HG03378 (cell line): ENCODE measurements around the gene SP7.
"Not testable (repeated sequence)": the region's sequence is repeated elsewhere in the genome, so short reads cannot be mapped to it uniquely, and the experiment has no call there.

Experiments used
- ATAC-seq: cut with Tn5 transposase; IDR thresholded peaks from one replicate; pipeline ENCODE4 v1.9.1; 2021; ENCODE audit warnings: mild to moderate bottlenecking, moderate library complexity; ENCODE audit not compliant: unreplicated experiment

Gene SP7

DNA sequence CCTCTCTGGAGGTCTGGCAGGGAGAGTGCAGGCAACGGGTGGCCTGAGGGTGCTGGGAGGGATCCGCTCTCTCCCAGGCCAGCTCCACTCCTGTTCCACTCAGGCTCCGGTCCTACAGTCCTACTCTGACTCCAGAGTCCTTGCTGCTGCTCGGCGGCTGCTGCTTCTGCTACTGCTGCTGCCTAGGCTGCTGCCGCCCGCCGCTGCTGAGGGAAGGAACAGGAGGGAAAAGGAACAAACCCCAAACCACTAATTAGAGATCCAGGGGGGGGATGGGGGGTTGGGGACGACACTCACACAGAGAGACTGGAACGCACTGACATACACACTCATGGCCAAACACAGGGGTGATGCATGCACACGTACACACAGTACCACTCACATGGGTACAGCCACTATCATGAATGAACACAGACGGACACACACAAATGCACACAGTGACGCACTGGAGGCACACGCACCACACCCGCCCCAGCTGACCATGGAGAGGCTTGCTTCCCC is at the start of gene SP7:
SP7 (minus strand) TSS at position 174 of the 501 bp plus-strand sequence. CDS start 708 bp downstream, outside the sequence.
- no peak for ATAC-seq

DNA sequence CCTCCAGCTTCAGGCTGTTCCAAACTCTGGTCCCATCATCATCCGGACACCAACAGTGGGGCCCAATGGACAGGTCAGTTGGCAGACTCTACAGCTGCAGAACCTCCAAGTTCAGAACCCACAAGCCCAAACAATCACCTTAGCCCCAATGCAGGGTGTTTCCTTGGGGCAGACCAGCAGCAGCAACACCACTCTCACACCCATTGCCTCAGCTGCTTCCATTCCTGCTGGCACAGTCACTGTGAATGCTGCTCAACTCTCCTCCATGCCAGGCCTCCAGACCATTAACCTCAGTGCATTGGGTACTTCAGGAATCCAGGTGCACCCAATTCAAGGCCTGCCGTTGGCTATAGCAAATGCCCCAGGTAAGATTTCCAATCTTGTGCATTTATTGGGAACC is 47.1 kb upstream of the SP7 start:
- no peak for ATAC-seq

DNA sequence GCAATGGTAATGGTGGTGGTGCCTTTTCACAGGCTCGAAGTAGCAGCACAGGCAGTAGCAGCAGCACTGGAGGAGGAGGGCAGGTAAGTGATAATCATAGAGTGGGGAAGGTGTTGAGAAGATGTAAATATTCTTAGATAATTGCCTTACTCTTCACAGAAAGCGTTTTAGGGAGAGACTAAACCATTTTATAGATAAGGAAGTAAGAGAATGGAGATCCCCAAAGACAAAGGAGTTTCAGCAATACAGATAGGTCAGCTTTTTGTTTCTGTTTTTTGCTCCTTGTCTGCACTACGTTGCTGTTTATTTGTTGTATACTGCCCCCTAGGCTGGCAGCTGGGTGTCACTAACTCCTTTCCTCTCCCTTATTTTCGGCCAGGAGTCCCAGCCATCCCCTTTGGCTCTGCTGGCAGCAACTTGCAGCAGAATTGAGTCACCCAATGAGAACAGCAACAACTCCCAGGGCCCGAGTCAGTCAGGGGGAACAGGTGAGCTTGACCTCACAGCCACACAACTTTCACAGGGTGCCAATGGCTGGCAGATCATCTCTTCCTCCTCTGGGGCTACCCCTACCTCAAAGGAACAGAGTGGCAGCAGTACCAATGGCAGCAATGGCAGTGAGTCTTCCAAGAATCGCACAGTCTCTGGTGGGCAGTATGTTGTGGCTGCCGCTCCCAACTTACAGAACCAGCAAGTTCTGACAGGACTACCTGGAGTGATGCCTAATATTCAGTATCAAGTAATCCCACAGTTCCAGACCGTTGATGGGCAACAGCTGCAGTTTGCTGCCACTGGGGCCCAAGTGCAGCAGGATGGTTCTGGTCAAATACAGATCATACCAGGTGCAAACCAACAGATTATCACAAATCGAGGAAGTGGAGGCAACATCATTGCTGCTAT is 45.8 kb upstream of the SP7 start:
- no peak for ATAC-seq

DNA sequence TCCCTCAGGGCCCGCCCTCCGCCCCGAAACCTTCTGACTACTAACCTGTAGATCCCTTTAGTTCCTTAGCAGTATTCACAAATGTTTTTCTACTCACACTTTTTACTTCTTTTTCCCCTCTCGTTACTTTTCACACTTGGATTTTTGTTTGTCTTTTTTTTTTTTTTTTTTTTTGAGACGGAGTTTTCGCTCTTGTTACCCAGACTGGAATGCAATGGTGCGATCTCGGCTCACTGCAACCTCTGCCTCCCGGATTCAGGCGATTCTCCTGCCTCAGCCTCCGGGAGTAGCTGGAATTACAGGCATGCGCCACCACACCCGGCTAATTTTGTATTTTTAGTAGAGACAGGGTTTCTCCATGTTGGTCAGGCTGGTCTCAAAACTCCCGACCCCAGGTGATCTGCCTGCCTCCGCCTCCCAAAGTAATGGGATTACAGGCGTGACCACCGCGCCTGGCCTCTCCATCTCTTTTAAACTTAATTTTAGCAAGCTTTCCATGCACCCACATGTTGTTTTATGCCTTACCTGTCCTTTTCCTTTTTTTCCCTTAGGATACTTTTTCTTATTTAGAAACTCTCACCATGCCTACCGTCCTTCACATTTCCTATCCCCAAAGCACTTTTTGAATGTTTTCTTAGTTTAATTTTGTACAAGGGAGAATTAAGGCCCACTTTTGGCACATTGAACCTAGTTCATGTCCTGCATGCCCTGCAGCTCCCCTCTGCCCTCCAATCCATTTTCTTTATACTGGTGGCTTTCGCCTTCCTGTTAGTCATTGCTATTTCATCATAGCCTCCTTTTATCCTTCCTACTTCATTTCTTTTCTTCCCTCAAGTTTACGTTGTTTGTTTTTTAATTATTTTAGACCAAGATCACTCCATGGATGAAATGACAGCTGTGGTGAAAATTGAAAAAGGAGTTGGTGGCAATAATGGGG is 44.9 kb upstream of the SP7 start:
- ATAC-seq: no peak

DNA sequence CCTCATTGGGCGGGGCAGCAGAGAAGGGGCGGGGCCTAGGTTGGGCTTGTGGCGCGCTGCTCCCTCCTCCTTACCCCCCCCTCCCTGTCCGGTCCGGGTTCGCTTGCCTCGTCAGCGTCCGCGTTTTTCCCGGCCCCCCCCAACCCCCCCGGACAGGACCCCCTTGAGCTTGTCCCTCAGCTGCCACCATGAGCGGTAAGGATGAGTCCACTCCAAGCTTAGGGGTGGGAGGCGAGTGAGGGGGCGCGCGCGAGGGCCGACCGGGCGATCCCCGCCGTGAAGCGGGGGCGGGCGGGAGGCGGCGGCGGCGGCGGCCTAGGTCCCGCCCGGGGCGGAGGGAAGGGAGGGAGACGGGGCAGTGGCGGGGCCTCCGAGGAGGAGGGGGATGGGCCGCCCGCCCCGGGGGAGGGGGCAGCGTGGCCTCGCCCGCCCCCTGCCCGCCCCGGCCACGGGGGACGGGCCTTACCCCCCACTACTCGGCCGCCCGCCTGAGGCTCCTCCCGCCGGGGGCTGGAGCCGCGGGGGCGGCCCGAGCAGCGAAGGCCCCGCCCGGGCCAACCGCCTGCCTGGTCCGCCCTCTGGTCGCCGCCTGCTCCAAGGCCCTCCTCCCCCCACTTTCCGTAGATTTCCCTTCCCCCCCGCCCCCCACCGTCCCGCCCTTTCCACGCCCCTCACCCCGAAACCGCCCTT is 44.1 kb upstream of the SP7 start, which contains the start of gene SP1:
SP1 (plus strand) TSS at position 73 of the 690 bp plus-strand sequence; CDS start at position 189, 116 bp downstream.
- ATAC-seq: no peak

DNA sequence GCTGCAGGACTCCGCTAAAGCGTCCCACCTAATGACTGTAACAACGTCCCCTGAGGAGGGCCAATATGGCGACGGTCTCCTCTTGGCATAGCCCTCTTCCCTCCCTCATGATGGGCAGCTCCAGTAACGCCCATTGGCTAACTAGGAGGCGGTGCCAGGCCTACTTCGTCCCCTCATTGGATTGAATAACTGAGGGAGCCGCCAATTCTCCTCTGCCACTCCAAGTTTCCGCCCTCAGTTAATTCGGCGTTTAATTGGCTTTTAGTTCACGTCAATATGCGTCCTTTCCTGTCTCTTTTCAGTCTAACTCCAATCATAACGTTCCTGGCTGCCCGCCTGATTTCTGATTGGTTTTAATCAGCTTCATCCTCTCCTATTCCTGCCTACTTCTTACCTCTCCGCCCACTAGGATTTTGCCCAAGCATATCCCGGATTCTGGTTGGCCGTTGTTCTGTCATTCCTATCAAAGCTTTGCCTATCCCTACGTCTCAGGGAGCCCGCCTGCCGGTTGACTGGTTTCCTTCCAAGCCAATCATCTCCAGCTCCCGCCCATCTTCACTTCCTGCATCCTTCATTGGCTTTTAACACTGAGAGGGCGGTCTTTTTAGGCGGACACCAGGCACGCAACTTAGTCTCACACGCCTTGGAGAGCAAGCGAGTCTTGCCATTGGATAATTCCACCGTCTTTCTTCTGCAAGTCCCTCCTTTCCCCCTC is 43.4 kb upstream of the SP7 start:
- peak; percentile 77 for ATAC-seq

DNA sequence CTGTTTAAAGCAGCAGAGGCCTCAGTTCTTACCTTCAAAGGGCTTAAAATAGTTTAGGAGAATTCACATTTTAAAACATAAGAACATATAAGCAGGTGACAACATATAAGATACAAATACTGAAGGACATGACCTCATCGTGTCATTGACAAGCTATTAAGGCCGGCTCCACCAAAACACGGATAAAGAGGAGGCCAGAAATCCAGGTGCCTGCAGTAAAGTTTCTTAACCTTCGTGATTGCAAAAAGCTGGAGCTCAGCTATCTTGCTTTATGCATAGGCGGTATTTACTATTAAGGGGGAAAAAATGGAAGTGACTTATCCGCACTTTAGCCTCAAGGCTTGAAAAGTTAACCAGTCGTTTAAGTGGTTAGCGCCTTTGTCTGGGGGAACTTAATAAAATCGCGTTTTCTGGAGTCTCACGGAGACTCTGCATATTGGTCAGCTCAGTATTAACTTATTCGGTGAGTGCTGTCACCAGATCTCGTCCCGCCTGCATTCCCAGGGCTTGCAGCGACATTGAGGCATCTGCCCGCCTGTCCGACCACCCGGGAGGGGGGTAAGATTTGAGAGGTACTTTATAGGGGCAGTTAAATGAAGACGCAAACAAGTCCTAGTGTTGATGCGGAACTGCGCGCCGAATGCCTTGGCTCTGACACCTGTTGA is 42.7 kb upstream of the SP7 start:
- ATAC-seq: no peak

DNA sequence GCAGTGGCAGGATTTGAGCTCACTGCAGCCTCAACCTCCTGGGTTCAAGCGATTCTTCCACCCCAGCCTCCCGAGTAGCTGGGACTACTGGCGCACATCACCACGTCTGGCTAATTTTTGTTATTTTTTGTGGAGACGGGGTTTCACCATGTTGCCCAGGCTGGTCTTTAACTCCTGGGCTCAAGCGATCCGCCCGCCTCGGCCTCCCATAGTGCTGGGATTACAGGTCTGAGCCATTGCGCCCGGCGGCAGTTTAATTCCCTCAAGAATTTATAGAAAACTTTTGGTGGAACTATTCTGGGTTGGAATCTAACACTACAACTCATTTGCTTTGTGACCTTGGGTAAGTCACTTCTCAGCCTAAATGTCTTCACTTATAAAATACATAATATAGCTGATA is 42.1 kb upstream of the SP7 start:
- ATAC-seq: no peak

DNA sequence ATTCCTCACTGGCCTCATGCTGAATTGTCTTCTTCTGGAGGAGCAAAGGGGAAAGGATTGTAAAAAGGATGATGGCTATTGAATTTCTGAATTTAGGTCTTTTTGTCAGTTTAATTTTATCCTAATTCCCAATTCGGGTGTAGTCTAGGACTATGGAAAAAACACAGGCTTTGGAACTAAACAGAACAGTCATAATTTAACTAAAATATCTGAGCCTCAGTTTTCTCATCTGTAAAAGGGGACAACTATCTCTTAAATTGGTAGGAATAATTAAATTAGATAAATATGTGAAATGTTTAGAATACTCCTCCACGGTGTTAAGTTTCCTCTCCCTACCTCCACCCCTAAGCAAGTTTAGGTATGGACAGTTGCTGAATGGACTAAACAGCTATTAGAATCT is 40.6 kb upstream of the SP7 start:
- ATAC-seq: no peak

DNA sequence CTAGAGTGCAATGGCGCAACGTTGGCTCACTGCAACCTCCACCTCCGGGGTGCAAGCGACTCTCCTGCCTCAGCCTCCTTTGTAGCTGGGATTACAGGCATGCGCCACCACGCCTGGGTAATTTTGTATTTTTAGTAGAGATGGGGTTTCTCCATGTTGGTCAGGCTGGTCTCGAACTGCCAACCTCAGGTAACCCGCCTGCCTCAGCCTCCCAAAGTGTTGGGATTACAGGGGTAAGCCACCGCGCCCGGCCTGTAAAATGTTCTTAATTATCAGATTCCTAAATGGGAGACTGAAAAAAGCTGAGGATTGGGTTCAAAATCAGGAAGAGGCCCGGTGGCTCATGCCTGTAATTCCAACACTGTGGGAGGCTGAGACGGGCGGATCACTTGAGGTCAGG is 38.1 kb upstream of the SP7 start:
- ATAC-seq: not testable (repeated sequence)

DNA sequence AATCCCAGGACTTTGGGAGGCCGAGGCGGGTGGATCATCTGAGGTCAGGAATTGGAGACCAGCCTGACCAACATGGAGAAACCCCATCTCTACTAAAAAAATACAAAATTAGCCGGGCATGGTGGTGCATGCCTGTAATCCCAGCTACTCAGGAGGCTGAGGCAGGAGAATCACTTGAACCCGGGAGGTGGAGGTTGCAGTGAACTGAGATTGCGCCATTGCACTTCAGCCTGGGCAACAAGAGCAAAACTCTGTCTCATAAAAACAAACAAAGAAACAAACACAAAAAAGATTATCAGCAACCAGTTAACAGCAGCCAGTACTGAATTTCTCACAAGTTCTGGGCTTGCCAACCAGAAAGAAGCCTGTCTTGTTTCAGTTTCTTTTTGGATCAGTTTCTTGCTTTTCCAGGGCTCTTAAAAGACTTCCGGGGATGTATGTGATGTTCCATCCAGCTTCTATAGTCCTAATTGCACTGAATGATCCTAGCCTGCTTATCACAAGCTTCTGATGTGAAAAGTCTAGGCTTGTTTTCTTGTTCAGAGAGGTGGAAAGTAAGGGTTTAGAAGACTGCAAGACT is 37.5 kb upstream of the SP7 start:
- not testable (repeated sequence) for ATAC-seq

DNA sequence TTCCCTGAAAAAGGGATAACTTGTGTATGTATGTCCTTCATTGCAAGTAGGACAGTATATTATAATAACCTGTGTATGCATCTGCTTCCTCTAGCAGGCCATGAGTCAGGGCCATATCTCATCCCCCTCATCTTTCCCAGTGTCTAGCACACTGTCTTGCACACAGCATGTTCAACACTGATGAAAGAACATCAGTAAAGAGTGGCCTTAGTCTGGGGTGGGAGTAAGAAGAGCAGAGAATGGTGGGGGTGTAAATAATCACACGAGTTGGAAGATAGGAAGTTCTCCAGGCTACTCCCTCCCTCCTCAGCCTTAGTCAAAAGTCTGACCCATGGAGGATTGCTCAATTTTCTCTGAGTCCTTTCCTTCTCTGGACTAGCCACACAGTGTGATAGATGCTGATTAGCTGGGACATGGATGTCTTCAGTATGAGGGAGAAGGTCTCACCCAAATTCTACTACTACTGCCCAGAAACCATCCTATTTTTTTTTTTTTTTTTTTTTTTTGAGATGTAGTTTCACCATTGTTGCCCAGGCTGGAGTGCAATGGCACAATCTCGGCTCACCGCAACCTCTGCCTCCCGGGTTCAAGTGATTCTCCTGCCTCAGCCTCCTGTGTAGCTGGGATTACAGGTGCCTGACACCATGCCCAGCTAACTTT is 29.2 kb upstream of the SP7 start:
- no peak for ATAC-seq

DNA sequence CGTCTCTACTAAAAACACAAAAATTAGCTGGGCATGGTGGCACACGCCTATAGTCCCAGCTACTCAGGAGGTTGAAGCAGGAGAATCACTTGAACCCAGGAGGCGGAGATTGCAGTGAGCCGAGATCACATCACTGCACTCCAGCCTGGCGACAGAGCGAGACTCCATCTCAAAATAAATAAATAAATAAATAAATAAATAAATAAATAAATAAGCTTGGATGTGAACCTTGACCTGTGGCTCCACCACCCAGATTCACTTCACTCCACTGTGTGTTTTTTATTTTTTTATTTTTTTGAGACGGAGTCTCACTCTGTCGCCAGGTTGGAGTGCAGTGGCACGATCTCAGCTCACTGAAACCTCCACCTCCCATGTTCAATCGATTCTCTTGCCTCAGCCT is 25.5 kb upstream of the SP7 start:
- not testable (repeated sequence) for ATAC-seq

DNA sequence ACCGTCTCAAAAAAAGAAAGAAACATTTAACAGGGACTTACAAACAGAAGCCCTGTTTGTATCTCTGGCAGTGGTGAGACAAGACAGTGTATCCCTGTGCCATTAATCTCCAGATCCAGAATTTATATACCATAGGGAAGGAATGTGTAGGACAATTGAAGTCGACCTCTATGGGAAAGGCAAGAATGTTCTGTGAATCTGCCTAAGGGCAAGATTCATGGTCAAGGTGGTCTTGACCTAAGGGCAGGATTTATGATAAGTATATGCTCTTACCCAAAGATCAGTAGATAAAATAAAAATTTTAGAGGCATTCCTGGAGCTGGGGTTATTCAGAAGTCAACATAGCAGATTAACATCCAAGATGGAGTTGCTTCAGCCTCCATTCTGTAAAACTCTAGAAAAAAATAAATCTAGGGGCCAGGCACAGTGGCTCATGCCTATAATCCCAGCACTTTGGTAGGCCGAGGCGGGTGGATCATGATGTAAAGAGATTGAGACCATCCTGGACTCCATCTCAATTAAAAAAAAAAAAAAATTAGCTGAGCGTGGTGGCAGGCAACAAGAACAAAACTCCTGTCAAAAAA is 22.8 kb upstream of the SP7 start:
- no peak for ATAC-seq

DNA sequence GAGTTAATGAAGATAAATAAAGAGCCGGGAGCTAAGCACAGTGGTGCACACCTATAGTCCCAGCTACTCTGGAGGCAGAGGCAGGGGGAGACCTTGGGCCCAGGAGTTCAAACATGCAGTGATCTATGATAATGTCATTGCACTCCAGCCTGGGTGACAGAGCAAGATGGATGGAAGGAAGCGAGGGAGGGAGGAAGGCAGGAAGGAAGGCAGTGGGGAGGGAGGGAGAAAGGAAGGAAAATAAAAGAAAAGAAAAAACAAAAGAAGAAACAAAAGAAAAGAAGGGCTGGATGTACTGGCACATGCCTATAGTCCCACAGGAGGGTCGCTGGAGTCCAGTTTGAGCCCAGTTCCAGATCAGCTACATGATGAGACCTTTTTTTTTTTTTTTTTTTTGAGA is 19.0 kb upstream of the SP7 start:
- ATAC-seq: no peak

DNA sequence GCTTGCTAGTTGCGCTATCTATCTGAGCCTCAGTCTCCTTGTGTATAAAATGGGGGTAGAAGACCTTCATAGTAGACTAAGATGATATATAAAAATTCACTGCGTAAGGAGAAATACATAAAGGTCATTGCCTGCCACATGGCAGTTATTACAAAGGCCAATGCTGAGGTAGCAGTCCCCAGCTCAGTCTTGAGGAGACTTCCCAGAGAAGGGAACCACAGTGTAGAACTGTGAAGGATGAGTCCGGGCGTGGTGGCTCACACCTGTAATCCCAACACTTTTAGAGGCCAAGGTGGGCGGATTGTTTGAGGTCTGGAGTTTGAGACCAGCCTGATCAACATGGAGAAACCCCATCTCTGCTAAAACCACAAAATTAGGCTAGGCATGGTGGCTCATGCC is 17.1 kb upstream of the SP7 start:
- ATAC-seq: no peak

DNA sequence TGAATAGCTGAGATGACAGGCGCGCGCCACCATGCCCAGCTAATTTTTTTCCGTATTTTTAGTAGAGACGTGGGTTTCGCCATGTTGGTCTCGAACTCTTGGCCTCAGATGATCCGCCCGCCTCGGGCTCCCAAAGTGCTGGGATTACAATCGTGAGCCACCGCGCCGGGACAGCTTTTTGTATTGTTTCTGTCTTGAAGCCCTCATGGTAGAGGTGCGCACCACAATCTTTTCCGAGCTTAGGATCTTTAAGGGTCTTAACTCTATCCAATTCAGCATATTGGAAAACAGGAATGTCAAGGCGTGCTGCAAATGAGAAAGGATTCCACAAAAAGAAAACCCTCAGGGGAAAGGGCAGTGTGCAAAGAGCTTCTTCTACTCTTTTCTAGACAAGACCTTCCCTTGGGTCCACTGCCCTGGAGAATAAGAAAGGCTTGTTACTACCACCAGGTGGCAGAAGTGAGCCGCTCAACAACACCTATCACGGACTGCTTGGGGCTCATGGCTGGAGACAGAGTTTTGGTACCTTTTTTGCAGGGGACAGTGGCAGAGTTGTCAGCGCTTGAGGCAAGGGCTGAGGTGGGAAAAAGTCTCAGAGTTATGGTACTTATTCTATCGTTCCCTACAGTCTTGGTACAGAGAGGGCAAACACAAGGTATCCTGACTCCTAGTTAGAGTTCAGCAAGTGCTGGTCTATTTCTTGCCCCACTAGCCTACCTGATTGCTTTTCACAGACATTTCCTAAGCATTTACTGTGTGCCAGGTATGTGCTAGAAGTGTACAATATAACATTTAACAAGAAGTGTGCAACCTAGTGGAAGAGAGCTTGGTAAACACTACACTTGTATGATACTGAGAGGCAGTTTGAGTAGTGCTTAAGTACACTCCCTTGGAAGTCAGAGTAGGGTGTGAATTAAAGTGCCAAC is 16.4 kb upstream of the SP7 start:
- peak; percentile 69 for ATAC-seq
